HG03039 (cell line): Measurements from ENCODE around the gene NXF3.
"Not testable (repeated sequence)": the region's sequence is repeated elsewhere in the genome, so short reads cannot be mapped to it uniquely, and the experiment has no call there.

Source experiments
- ATAC-seq: cut with Tn5 transposase; IDR thresholded peaks from one replicate; pipeline ENCODE4 v1.9.1; 2021; ENCODE audit warnings: mild to moderate bottlenecking, moderate library complexity; ENCODE audit not compliant: unreplicated experiment

The NXF3 gene

DNA sequence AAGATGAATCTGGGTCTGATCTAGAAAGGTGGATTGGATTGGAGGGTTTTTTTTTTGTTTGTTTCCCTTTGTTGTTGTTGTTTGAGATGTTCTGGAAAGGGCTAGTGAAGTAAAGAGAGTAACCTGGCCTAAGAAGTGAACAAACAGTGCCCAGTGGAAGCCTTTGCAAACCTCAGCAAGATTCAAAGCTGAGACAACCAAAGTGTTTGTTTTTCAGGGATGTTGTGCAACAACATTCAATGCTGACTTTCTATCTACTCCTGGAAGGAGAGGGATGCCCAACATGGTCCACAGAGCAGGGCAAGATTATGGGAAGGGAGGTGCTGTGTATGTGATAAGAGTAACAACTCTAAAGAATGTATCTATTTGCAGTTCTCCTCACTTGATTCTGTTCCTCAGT lies 40.3 kb downstream of the NXF3 start:
- ATAC-seq: no peak

DNA sequence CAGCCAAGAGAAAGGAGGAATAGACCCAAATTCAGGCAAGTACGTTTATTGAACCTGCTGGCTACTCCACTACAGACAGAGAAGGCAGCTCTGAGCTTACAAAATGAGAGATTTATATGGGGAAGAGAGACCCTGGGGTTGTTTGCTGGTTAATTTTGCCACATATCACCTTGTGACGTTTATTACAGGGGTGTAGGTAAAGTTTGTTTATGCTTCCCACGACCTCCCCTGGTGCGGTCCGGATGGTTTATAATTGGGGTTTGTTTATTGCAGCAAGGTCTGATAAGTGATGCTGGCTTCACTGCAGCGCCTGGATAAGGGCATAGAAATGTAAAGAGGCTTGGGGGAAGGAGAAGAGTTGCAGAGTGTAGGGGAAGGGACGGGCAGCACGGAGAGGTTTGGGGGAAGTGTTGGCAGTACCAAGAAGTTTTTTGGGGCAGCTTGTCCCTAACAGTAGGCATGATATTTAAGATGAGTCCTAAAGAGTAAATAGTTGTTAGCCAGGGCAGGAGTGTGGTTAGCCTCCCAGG lies 41.6 kb downstream of the NXF3 start:
- ATAC-seq: no peak

DNA sequence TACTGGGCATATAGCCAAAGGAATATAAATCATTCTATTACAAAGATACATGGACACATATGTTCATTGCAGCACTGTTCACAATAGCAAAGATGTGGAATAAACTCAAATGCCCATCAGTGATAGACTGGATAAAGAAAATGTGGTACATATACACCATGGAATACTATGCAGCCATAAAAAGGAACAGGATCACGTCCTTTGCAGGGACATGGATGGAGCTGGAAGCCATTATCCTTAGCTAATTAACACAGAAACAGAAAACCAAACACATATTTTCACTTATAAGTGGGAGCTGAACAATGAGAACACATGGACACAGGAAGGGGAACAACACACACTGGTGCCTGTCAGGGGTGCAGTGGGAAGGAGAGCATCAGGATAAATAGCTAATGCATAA lies 59.6 kb downstream of the NXF3 start:
- not testable (repeated sequence) for ATAC-seq
